ENCODE measurements around the gene DSCAML1.

The DSCAML1 gene

GRCh38 chr11:117641008-117641915 lies 155.8 kb downstream of the DSCAML1 start:
- TF ChIP-seq ZNF384 (IDR thresholded peaks at IDR 0.05) (no peak), SP1 (IDR thresholded peaks at IDR 0.05) (no peak), BHLHE40 (IDR thresholded peaks at IDR 0.05; ENCODE audit: borderline replicate concordance) (no peak), ARNT (IDR thresholded peaks at IDR 0.05) (no peak), SUZ12 (IDR thresholded peaks at IDR 0.05) (no peak), L3MBTL2 (conservative IDR thresholded peaks at IDR 0.05) (no peak), FOXA1 (IDR thresholded peaks at IDR 0.05) (no peak), NFRKB (IDR thresholded peaks at IDR 0.05) (no peak)
- CTCF ChIA-PET, result interaction anchor here (1.5 kb wide), 1 partner anchor 215 kb away, joined by 3 read pairs; no protein-coding TSS in a partner anchor
- DNase-seq (ENCODE audit: extremely low spot score), result no peak
- POLR2A ChIA-PET, result no interaction called here

- CTCF ChIA-PET, result no interaction called here
- POLR2A ChIA-PET, result no interaction called here
- TF ChIP-seq PKNOX1 (IDR thresholded peaks at IDR 0.05) (no peak), ZNF384 (IDR thresholded peaks at IDR 0.05) (no peak), L3MBTL2 (conservative IDR thresholded peaks at IDR 0.05) (no peak), SUZ12 (IDR thresholded peaks at IDR 0.05) (no peak), SP1 (IDR thresholded peaks at IDR 0.05) (no peak), FOXK2 (IDR thresholded peaks at IDR 0.05) (no peak), ARNT (IDR thresholded peaks at IDR 0.05) (no peak), HDGF (IDR thresholded peaks at IDR 0.05; ENCODE audit: borderline replicate concordance) (no peak), CTBP1 (IDR thresholded peaks at IDR 0.05; ENCODE audit: borderline replicate concordance) (no peak), LEF1 (IDR thresholded peaks at IDR 0.05; ENCODE audit: borderline replicate concordance) (no peak), BHLHE40 (IDR thresholded peaks at IDR 0.05; ENCODE audit: borderline replicate concordance) (no peak), TARDBP (IDR thresholded peaks at IDR 0.05) (no peak), ELF4 (IDR thresholded peaks at IDR 0.05) (no peak), FOXM1 (IDR thresholded peaks at IDR 0.05; ENCODE audit: borderline replicate concordance) (no peak), FOXA1 (IDR thresholded peaks at IDR 0.05) (no peak), NFRKB (IDR thresholded peaks at IDR 0.05) (no peak)
Measured at GRCh38 chr11:117640041-117640440, 157.0 kb downstream of the DSCAML1 start.

GRCh38 chr11:117639601-117640000 lies 157.4 kb downstream of the DSCAML1 start:
- ChIA-PET POLR2A (no interaction called here), CTCF (no interaction called here)
- DNase-seq (ENCODE audit: extremely low spot score), result no peak
- TF ChIP-seq ELF4 (IDR thresholded peaks at IDR 0.05) (no peak), LEF1 (IDR thresholded peaks at IDR 0.05; ENCODE audit: borderline replicate concordance) (no peak), TARDBP (IDR thresholded peaks at IDR 0.05) (no peak), HDGF (IDR thresholded peaks at IDR 0.05; ENCODE audit: borderline replicate concordance) (no peak), FOXM1 (IDR thresholded peaks at IDR 0.05; ENCODE audit: borderline replicate concordance) (no peak), CTBP1 (IDR thresholded peaks at IDR 0.05; ENCODE audit: borderline replicate concordance) (no peak), SP1 (IDR thresholded peaks at IDR 0.05) (no peak), FOXA1 (IDR thresholded peaks at IDR 0.05) (no peak), L3MBTL2 (conservative IDR thresholded peaks at IDR 0.05) (no peak)

More at GRCh38 chr11:117640041-117640440, 157.0 kb downstream of the DSCAML1 start:
- no peak for DNase-seq (ENCODE audit: extremely low spot score)

GRCh38 chr11:117638911-117639543 lies 158.0 kb downstream of the DSCAML1 start:
- no peak for DNase-seq (ENCODE audit: extremely low spot score)
- CTCF ChIA-PET, result no interaction called here
- no peak for TF ChIP-seq LEF1 (IDR thresholded peaks at IDR 0.05; ENCODE audit: borderline replicate concordance)
- TF ChIP-seq FOXA1 (IDR thresholded peaks at IDR 0.05), result no peak
- no peak for TF ChIP-seq SUZ12 (IDR thresholded peaks at IDR 0.05)
- TF ChIP-seq BHLHE40 (IDR thresholded peaks at IDR 0.05; ENCODE audit: borderline replicate concordance), result no peak
- no peak for TF ChIP-seq HDGF (IDR thresholded peaks at IDR 0.05; ENCODE audit: borderline replicate concordance)
- POLR2A ChIA-PET, result no interaction called here

GRCh38 chr11:117634756-117635603 lies 162.0 kb downstream of the DSCAML1 start:
- TF ChIP-seq ZNF384 (IDR thresholded peaks at IDR 0.05), result no peak
- TF ChIP-seq FOXM1 (IDR thresholded peaks at IDR 0.05; ENCODE audit: borderline replicate concordance), result no peak
- TF ChIP-seq CTBP1 (IDR thresholded peaks at IDR 0.05; ENCODE audit: borderline replicate concordance), result no peak
- TF ChIP-seq FOXA1 (IDR thresholded peaks at IDR 0.05), result no peak
- ChIA-PET POLR2A (no interaction called here), CTCF (interaction anchor here (0.6 kb wide), 1 partner anchor 89 kb away, joined by 4 read pairs; no protein-coding TSS in a partner anchor)
- no peak for DNase-seq (ENCODE audit: extremely low spot score)

GRCh38 chr11:117633976-117634755 lies 162.8 kb downstream of the DSCAML1 start:
- ChIA-PET POLR2A (no interaction called here), CTCF (interaction anchor here (0.6 kb wide), 1 partner anchor 88 kb away, joined by 4 read pairs; no protein-coding TSS in a partner anchor)
- DNase-seq (ENCODE audit: extremely low spot score), result no peak
- no peak for TF ChIP-seq NFRKB (IDR thresholded peaks at IDR 0.05)
- TF ChIP-seq SUZ12 (IDR thresholded peaks at IDR 0.05), result no peak
- no peak for TF ChIP-seq TARDBP (IDR thresholded peaks at IDR 0.05)
- no peak for TF ChIP-seq FOXM1 (IDR thresholded peaks at IDR 0.05; ENCODE audit: borderline replicate concordance)
- TF ChIP-seq ELF4 (IDR thresholded peaks at IDR 0.05), result no peak
- TF ChIP-seq ARNT (IDR thresholded peaks at IDR 0.05), result no peak
- TF ChIP-seq LEF1 (IDR thresholded peaks at IDR 0.05; ENCODE audit: borderline replicate concordance), result no peak
- no peak for TF ChIP-seq L3MBTL2 (conservative IDR thresholded peaks at IDR 0.05)
- TF ChIP-seq SP1 (IDR thresholded peaks at IDR 0.05), result no peak
- no peak for TF ChIP-seq FOXK2 (IDR thresholded peaks at IDR 0.05)
- TF ChIP-seq BHLHE40 (IDR thresholded peaks at IDR 0.05; ENCODE audit: borderline replicate concordance), result no peak
- no peak for TF ChIP-seq PKNOX1 (IDR thresholded peaks at IDR 0.05)
- TF ChIP-seq HDGF (IDR thresholded peaks at IDR 0.05; ENCODE audit: borderline replicate concordance), result no peak
- no peak for TF ChIP-seq CTBP1 (IDR thresholded peaks at IDR 0.05; ENCODE audit: borderline replicate concordance)
- no peak for TF ChIP-seq ZNF384 (IDR thresholded peaks at IDR 0.05)
- no peak for TF ChIP-seq FOXA1 (IDR thresholded peaks at IDR 0.05)
